Measurements from ENCODE around the gene ZNF367. TPM values are rescaled to one million over a fixed set of nuclear protein-coding genes. Genes with fewer than 3 reads are reported as not detected.

Gene ZNF367
- total RNA-seq, 1 experiment from 2014 or later = 2.7 TPM

DNA sequence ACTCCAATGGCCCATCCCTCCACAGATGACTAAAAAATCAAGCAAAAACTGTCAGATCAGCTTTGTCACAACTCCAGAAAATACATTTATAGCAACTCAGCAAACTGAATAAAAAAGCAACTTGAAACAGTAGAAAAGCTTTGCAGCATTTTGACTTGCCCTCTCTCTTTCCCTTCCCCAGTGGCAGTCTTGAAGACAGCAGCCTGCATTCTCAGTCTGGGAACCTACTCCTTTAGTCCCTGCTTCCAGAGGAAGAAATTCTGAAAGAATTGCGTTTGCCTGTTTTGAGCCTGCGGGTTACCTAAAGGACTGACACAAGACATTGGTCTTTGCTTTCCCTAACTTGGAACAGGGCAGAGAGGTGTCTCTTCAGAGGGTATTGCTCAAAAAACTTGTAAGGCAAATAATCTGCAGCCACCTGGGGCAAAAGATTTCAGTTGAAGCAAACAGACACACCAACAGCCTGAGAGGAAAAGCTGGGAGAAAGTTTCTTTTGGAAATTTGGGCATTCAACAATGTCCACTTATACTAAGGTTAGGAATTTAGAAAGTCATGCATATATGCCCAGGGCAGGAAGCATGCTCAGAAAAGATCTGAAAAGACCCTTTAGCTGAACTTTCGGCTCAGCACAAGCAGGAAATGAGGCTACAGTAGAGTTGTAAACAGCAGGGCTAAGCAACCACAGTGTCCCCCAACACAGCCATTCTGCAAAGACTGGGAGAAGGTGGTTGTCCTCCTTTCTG is 19.4 kb downstream of the ZNF367 start:
- H3K4me1 Mint-ChIP-seq (ENCODE audit: insufficient read depth, unreplicated experiment) = no peaks in the 10 kb centered on the region
- BruUV-seq (replicated peaks) = no TSS peak
- TF ChIP-seq, protein P1, sequence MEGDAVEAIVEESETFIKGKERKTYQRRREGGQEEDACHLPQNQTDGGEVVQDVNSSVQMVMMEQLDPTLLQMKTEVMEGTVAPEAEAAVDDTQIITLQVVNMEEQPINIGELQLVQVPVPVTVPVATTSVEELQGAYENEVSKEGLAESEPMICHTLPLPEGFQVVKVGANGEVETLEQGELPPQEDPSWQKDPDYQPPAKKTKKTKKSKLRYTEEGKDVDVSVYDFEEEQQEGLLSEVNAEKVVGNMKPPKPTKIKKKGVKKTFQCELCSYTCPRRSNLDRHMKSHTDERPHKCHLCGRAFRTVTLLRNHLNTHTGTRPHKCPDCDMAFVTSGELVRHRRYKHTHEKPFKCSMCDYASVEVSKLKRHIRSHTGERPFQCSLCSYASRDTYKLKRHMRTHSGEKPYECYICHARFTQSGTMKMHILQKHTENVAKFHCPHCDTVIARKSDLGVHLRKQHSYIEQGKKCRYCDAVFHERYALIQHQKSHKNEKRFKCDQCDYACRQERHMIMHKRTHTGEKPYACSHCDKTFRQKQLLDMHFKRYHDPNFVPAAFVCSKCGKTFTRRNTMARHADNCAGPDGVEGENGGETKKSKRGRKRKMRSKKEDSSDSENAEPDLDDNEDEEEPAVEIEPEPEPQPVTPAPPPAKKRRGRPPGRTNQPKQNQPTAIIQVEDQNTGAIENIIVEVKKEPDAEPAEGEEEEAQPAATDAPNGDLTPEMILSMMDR (IDR thresholded peaks at IDR 0.05; ENCODE audit: unreplicated experiment) = no peak
- intact Hi-C loops (cut with micrococcal nuclease) = no loop called here
- no peak for DNase-seq (ENCODE audit: unreplicated experiment)
- H3K4me3 Mint-ChIP-seq (ENCODE audit: unreplicated experiment) = no peak overlapping the region
- H3K27ac Mint-ChIP-seq (ENCODE audit: low read depth, unreplicated experiment) = no peak overlapping the region
- H3K9me3 Mint-ChIP-seq (ENCODE audit: unreplicated experiment) = peaks cover 13% of the 10 kb centered on the region
- CTCF ChIA-PET = no interaction called here
- POLR2A ChIA-PET = interaction anchor here (0.6 to 1.8 kb wide), 4 partner anchors 9 to 890 kb away, joined by 3 to 4 read pairs (median 3); no protein-coding TSS in a partner anchor
- H3K27me3 Mint-ChIP-seq (ENCODE audit: insufficient read depth, unreplicated experiment) = no peaks in the 10 kb centered on the region
- H3K36me3 Mint-ChIP-seq (ENCODE audit: insufficient read depth, unreplicated experiment) = no peaks in the 10 kb centered on the region

- Mint-ChIP-seq H3K27me3 (ENCODE audit: insufficient read depth, unreplicated experiment) (no peaks in the 10 kb centered on the region), H3K4me1 (ENCODE audit: insufficient read depth, unreplicated experiment) (no peaks in the 10 kb centered on the region), H3K9me3 (ENCODE audit: unreplicated experiment) (peaks cover 13% of the 10 kb centered on the region), H3K36me3 (ENCODE audit: insufficient read depth, unreplicated experiment) (no peaks in the 10 kb centered on the region), H3K4me3 (ENCODE audit: unreplicated experiment) (no peak overlapping the region), H3K27ac (ENCODE audit: low read depth, unreplicated experiment) (no peak overlapping the region)
- BruUV-seq (replicated peaks) = no TSS peak
- TF ChIP-seq, protein P1 (IDR thresholded peaks at IDR 0.05; ENCODE audit: unreplicated experiment) = no peak
- DNase-seq (ENCODE audit: unreplicated experiment) = no peak
- CTCF ChIA-PET = interaction anchor here (1.0 kb wide), 2 partner anchors 69 to 271 kb away, joined by 3 read pairs; no protein-coding TSS in a partner anchor
- intact Hi-C loops (cut with micrococcal nuclease) = no loop called here
- POLR2A ChIA-PET = interaction anchor here (1.8 to 2.4 kb wide), 2 partner anchors 10 to 13 kb away, joined by 7 read pairs; partner anchors contain the start of gene SLC35D2
These were observed 22.2 kb downstream of the ZNF367 start for GRCh38 chr9:96395964-96396363.

DNA sequence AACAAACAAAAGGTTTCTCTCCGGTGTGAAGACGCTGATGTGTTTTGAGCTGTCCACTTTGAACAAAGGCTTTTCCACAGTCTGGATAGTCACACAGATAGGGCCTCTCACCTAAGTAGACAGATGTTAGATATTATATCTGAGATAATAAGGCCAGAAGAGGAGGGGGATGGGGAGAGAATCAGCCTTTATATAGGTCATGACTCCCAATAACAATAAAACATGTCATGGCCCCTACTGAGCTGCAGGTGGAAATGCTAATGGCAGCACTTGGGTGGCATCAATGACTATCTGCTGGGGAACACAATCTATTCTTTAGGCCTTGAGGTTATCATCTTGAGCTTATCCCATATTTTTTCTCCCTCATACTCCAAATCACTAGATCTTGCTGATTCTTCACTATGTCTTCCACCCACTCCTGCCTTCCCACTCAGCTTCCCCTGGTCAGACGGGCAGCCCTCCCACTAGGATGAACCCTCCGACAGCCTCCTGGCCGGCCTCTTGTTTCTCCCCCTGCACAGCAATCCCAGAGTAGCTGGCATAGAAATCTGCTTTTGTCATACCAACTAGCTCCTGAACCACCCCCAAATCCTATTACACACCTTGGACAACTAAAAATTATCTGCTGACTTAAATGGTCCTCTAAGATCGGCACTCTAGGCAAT is 23.2 kb downstream of the ZNF367 start:
- DNase-seq (ENCODE audit: unreplicated experiment) = no peak
- ChIA-PET POLR2A (interaction anchor here (1.8 to 2.4 kb wide), 2 partner anchors 9 to 12 kb away, joined by 7 read pairs; partner anchors contain the start of gene SLC35D2), CTCF (interaction anchor here (0.6 to 1.0 kb wide), 4 partner anchors 68 to 278 kb away, joined by 3 to 4 read pairs (median 3); no protein-coding TSS in a partner anchor)
- no TSS peak for BruUV-seq (replicated peaks)
- no peak overlapping the region for H3K27ac Mint-ChIP-seq (ENCODE audit: low read depth, unreplicated experiment)
- peaks cover 6% of the 10 kb centered on the region for H3K36me3 Mint-ChIP-seq (ENCODE audit: insufficient read depth, unreplicated experiment)
- H3K4me1 Mint-ChIP-seq (ENCODE audit: insufficient read depth, unreplicated experiment) = no peaks in the 10 kb centered on the region
- H3K9me3 Mint-ChIP-seq (ENCODE audit: unreplicated experiment) = peaks cover 4% of the 10 kb centered on the region
- no peaks in the 10 kb centered on the region for H3K27me3 Mint-ChIP-seq (ENCODE audit: insufficient read depth, unreplicated experiment)
- H3K4me3 Mint-ChIP-seq (ENCODE audit: unreplicated experiment) = no peak overlapping the region
- intact Hi-C loops (cut with micrococcal nuclease) = no loop called here
- TF ChIP-seq, protein P1 (IDR thresholded peaks at IDR 0.05; ENCODE audit: unreplicated experiment) = no peak

DNA sequence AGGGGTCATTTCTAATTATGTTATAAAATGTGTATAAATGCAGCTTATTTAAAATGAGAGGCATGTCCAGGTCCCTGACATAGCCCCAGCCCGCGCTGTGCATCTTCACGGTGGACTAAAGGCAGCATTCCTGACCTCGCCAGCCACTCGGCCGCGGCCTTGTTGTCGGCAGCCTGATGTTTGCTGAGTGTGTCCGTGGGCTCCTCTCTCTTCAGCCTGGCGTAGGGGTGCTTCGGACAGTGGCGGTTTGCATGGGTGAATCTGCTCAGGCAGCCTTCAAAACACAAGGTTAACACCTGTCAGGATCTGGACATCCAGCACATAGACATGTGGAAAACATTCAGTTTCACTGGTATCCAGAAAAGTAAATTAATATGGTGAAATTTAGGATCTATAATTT is 25.9 kb downstream of the ZNF367 start:
- no peak for DNase-seq (ENCODE audit: unreplicated experiment)
- Mint-ChIP-seq H3K4me1 (ENCODE audit: insufficient read depth, unreplicated experiment) (no peaks in the 10 kb centered on the region), H3K36me3 (ENCODE audit: insufficient read depth, unreplicated experiment) (peaks cover 6% of the 10 kb centered on the region), H3K27me3 (ENCODE audit: insufficient read depth, unreplicated experiment) (no peaks in the 10 kb centered on the region), H3K4me3 (ENCODE audit: unreplicated experiment) (no peak overlapping the region), H3K9me3 (ENCODE audit: unreplicated experiment) (no peaks in the 10 kb centered on the region), H3K27ac (ENCODE audit: low read depth, unreplicated experiment) (no peak overlapping the region)
- TF ChIP-seq, protein P1 (IDR thresholded peaks at IDR 0.05; ENCODE audit: unreplicated experiment) = no peak
- POLR2A ChIA-PET = interaction anchor here (1.7 kb wide), 1 partner anchor 10 kb away, joined by 8 read pairs; no protein-coding TSS in a partner anchor
- BruUV-seq (replicated peaks) = no TSS peak
- intact Hi-C loops (cut with micrococcal nuclease) = no loop called here
- CTCF ChIA-PET = no interaction called here

Measured in MCF 10A (cell line).